Neural cell (in vitro differentiated cells): Measurements from ENCODE around the gene SLC4A3. TPM values are rescaled to one million over a fixed set of nuclear protein-coding genes. Genes with fewer than 3 reads are reported as not detected.
A peak's percentile ranks its signal among the peaks of the same experiment; 100 is the strongest.

Experiments
- H2AFZ ChIP-seq: fragments of 200-600, 300-800 bp; sonication (generic), shearing (Covaris generic); 2 replicates; pipeline ENCODE4 v1.6.0; 2014; ENCODE audit warnings: low read depth, mild to moderate bottlenecking, antibody characterized with exemption, low read length, moderate library complexity
- H3F3A ChIP-seq: fragments of 200-600 bp; shearing (Covaris generic); 2 replicates; pipeline ENCODE4 v1.6.1; 2016; ENCODE audit warnings: mild to moderate bottlenecking, moderate library complexity, mixed read lengths, antibody characterized with exemption, low read length; ENCODE audit not compliant: insufficient read depth, poor library complexity, severe bottlenecking
- H3K27ac ChIP-seq: fragments of 200-600, 300-800 bp; sonication (generic), shearing (Covaris generic); 2 replicates; pipeline ENCODE4 v1.5.1; 2014; ENCODE audit warnings: mild to moderate bottlenecking, low read length, moderate library complexity
- H3K27me3 ChIP-seq: fragments of 300-800, 200-600 bp; sonication (generic), shearing (Covaris generic); 2 replicates; pipeline ENCODE4 v1.6.0; 2014; ENCODE audit warnings: mild to moderate bottlenecking, low read depth, low read length, moderate library complexity; ENCODE audit not compliant: insufficient read depth
- H3K36me3 ChIP-seq: fragments of 300-800, 200-600 bp; sonication (generic), shearing (Covaris generic); 2 replicates; pipeline ENCODE4 v1.5.1; 2014; ENCODE audit warnings: mild to moderate bottlenecking, antibody characterized with exemption, low read length, moderate library complexity; ENCODE audit not compliant: insufficient read depth
- H3K4me2 ChIP-seq: fragments of 300-800, 200-600 bp; sonication (generic), shearing (Covaris generic); 2 replicates; pipeline ENCODE4 v1.6.0; 2014; ENCODE audit warnings: mild to moderate bottlenecking, low read length
- H3K4me3 ChIP-seq: fragments of 300-800, 200-600 bp; sonication (generic), shearing (Covaris generic); 2 replicates; pipeline ENCODE4 v1.5.1; 2014; ENCODE audit warnings: mild to moderate bottlenecking, low read length, moderate library complexity
- H3K79me2 ChIP-seq: fragments of 200-600 bp; shearing (Covaris generic); replicated peaks from 2 replicates; pipeline ENCODE4 v1.6.0; 2014; ENCODE audit warnings: mild to moderate bottlenecking, low read length, moderate library complexity; ENCODE audit not compliant: insufficient read depth
- H3K9ac ChIP-seq: fragments of 300-800, 200-600 bp; sonication (generic), shearing (Covaris generic); 2 replicates; pipeline ENCODE4 v1.6.1; 2016; ENCODE audit warnings: mild to moderate bottlenecking, low read length, mixed read lengths
- H3K9me2 ChIP-seq: fragments of 200-600 bp; shearing (Covaris generic); 2 replicates; pipeline ENCODE4 v1.6.1; 2016; ENCODE audit warnings: mild to moderate bottlenecking, low read length, mixed read lengths; ENCODE audit not compliant: insufficient read depth
- H3K9me3 ChIP-seq: fragments of 200-600, 300-800 bp; sonication (generic), shearing (Covaris generic); 2 replicates; pipeline ENCODE4 v1.6.1; 2016; ENCODE audit warnings: mild to moderate bottlenecking, mixed run types, low read length, moderate library complexity, mixed read lengths
- H4K20me1 ChIP-seq: fragments of 200-600 bp; shearing (Covaris generic); 2 replicates; pipeline ENCODE4 v1.6.1; 2016; ENCODE audit warnings: mild to moderate bottlenecking, mixed run types; ENCODE audit not compliant: insufficient read depth
- CTCF ChIP-seq: fragments of 450-650 bp; IDR thresholded peaks from 2 replicates; pipeline ENCODE4 v1.5.1; 2014; ENCODE audit warnings: antibody characterized with exemption, mild to moderate bottlenecking, moderate library complexity; ENCODE audit not compliant: poor library complexity, severe bottlenecking
- EP300 ChIP-seq: fragments of 450-650 bp; conservative IDR thresholded peaks from 2 replicates; pipeline ENCODE4 v1.6.1; 2014; ENCODE audit warnings: antibody characterized with exemption, mild to moderate bottlenecking, moderate library complexity; ENCODE audit not compliant: poor library complexity, severe bottlenecking
- EZH2 ChIP-seq: fragments of 200-600, 300-800 bp; shearing (Covaris generic), sonication (generic); IDR thresholded peaks from 2 replicates; pipeline ENCODE4 v1.6.1; 2014; ENCODE audit warnings: antibody characterized with exemption, low read length, borderline replicate concordance, mild to moderate bottlenecking; ENCODE audit not compliant: insufficient read depth, poor library complexity, severe bottlenecking
- MXI1 ChIP-seq: fragments of 450-650 bp; conservative IDR thresholded peaks from 2 replicates; pipeline ENCODE4 v1.6.1; 2014; ENCODE audit warnings: antibody characterized with exemption, mild to moderate bottlenecking; ENCODE audit not compliant: poor library complexity, severe bottlenecking
- POLR2AphosphoS5 ChIP-seq: IDR thresholded peaks from 2 replicates; pipeline ENCODE4 v1.6.1; 2012
- RAD21 ChIP-seq: fragments of 450-650 bp; conservative IDR thresholded peaks from 2 replicates; pipeline ENCODE4 v1.6.1; 2014; ENCODE audit warnings: antibody characterized with exemption, mild to moderate bottlenecking, moderate library complexity
- REST ChIP-seq: IDR thresholded peaks from 2 replicates; pipeline ENCODE4 v1.6.1; 2012; ENCODE audit warnings: borderline replicate concordance
- SMC3 ChIP-seq: fragments of 450-650 bp; conservative IDR thresholded peaks from 2 replicates; pipeline ENCODE4 v1.6.1; 2014; ENCODE audit warnings: antibody characterized with exemption, mild to moderate bottlenecking, moderate library complexity; ENCODE audit not compliant: poor library complexity
- TAF1 ChIP-seq: IDR thresholded peaks from 2 replicates; pipeline ENCODE4 v1.6.1; 2012; ENCODE audit warnings: low read depth
- polyA plus RNA-seq: library from polyadenylated mRNA; depleted of rRNA; stranded (reverse); fragments of >200 nt; gene quantifications from 2 replicates; pipeline ENCODE4 v1.2.3, GENCODE V29; 2014

The SLC4A3 gene
- polyA plus RNA-seq, 1 donor from 2014 or later = 18.7 TPM

GRCh38 chr2:219645631-219646527 is 18.4 kb downstream of the SLC4A3 start:
- Histone ChIP-seq H3K79me2 (no peaks in the 10 kb centered on the region), H3F3A (no peaks in the 10 kb centered on the region), H3K9me3 (no peaks in the 10 kb centered on the region), H3K27me3 (no peaks in the 10 kb centered on the region), H3K4me3 (peak overlapping the region; percentile 43), H4K20me1 (no peaks in the 10 kb centered on the region), H3K36me3 (no peaks in the 10 kb centered on the region), H3K27ac (peak overlapping the region; percentile 43), H3K9me2 (no peaks in the 10 kb centered on the region), H3K4me2 (peak overlapping the region; percentile 28), H2AFZ (no peak overlapping the region), H3K9ac (no peak overlapping the region)
- TF ChIP-seq TAF1 = no peak
- TF ChIP-seq MXI1 = no peak
- TF ChIP-seq EP300 = no peak
- TF ChIP-seq POLR2AphosphoS5 = no peak
- TF ChIP-seq EZH2 = no peak
- TF ChIP-seq SMC3 = no peak

- no peaks in the 10 kb centered on the region for H3K27me3 ChIP-seq
- H3K9me2 ChIP-seq = no peaks in the 10 kb centered on the region
- H4K20me1 ChIP-seq = no peaks in the 10 kb centered on the region
- H3K9ac ChIP-seq = no peak overlapping the region
- no peaks in the 10 kb centered on the region for H3K9me3 ChIP-seq
- H3K4me3 ChIP-seq = no peak overlapping the region
- no peak overlapping the region for H2AFZ ChIP-seq
- H3K4me2 ChIP-seq = no peak overlapping the region
- no peaks in the 10 kb centered on the region for H3F3A ChIP-seq
- no peak for TF ChIP-seq EP300
- no peak for TF ChIP-seq POLR2AphosphoS5
- TF ChIP-seq TAF1 = no peak
- TF ChIP-seq REST = no peak
- no peak for TF ChIP-seq MXI1
- no peak for TF ChIP-seq CTCF
- no peak for TF ChIP-seq SMC3
- no peak for TF ChIP-seq EZH2
- TF ChIP-seq RAD21 = no peak
- H3K79me2 ChIP-seq = no peaks in the 10 kb centered on the region
- no peaks in the 10 kb centered on the region for H3K36me3 ChIP-seq
- no peak overlapping the region for H3K27ac ChIP-seq
Measured at GRCh38 chr2:219648176-219648575, 20.7 kb downstream of the SLC4A3 start.
